C4-2B (cell line): Measurements from ENCODE around the gene CKS1B.

Experiments
- CTCF ChIP-seq: fragments of 450-650 bp; conservative IDR thresholded peaks from 2 replicates; pipeline ENCODE4 v1.5.1; 2017; ENCODE audit warnings: mild to moderate bottlenecking
- ZFX ChIP-seq: fragments of 450-650 bp; IDR thresholded peaks from 2 replicates; pipeline ENCODE4 v1.6.1; 2017

- no peak for TF ChIP-seq CTCF
- TF ChIP-seq ZFX = no peak
Observed at GRCh38 chr1:154975409-154976059, 1.1 kb downstream of the CKS1B start.
